H1 (cell line): ENCODE results near the gene PLXNA4. TPM values are rescaled to one million over a fixed set of nuclear protein-coding genes. Genes with fewer than 3 reads are reported as not detected.

ENCODE experiments used
- CTCF ChIA-PET: fragments of 300-600 bp; sonication (Branson Sonifier 250); formaldehyde crosslinking; loops from one replicate; lab custom pipeline; 2021; ENCODE audit not compliant: partially characterized antibody; lab: Charles Lee
- POLR2A ChIA-PET: fragments of 300-600 bp; sonication (Branson Sonifier 250); formaldehyde crosslinking; loops from one replicate; lab custom pipeline; 2021; ENCODE audit warnings: inconsistent platforms; ENCODE audit not compliant: partially characterized antibody; lab: Charles Lee
- DNase-seq, 2 experiments: peaks; one replicate each; pipeline versions ENCODE4 v3.0.0 to v3.0.0-alpha.2; 2010 to 2022; ENCODE audit warnings: low spot score in 2 of 2, low read depth in 1 of 2, mixed read lengths in 1 of 2
- FAIRE-seq: peaks from 2 replicates; lab custom pipeline; 2011; peaks lifted over from hg19 to GRCh38; lab: Jason Lieb, UNC
- H2AFZ ChIP-seq: 2 replicates; pipeline ENCODE4 v1.8.1; 2012; ENCODE audit warnings: low read length, inconsistent platforms
- H2AK5ac ChIP-seq: 2 replicates; pipeline ENCODE4 v1.6.1; 2013; ENCODE audit warnings: low read depth, low read length
- H2BK120ac ChIP-seq: replicated peaks from 2 replicates; pipeline ENCODE3; 2013; ENCODE audit warnings: low read depth, low read length, inconsistent platforms
- H2BK12ac ChIP-seq: 2 replicates; pipeline ENCODE4 v1.6.1; 2013; ENCODE audit warnings: low read depth, low read length
- H2BK15ac ChIP-seq: 2 replicates; pipeline ENCODE4 v1.6.1; 2013; ENCODE audit warnings: low read length
- H2BK20ac ChIP-seq: 2 replicates; pipeline ENCODE4 v1.6.1; 2013; ENCODE audit warnings: low read length
- H2BK5ac ChIP-seq: 2 replicates; pipeline ENCODE4 v1.6.1; 2013; ENCODE audit warnings: low read depth, low read length
- H3K14ac ChIP-seq: 2 replicates; pipeline ENCODE4 v1.6.1; 2013; ENCODE audit warnings: inconsistent platforms; ENCODE audit not compliant: insufficient read length
- H3K18ac ChIP-seq: 2 replicates; pipeline ENCODE4 v1.6.1; 2013; ENCODE audit warnings: low read length; ENCODE audit errors: extremely low read depth
- H3K23ac ChIP-seq: 2 replicates; pipeline ENCODE4 v1.6.1; 2013; ENCODE audit warnings: inconsistent platforms; ENCODE audit not compliant: insufficient read length
- H3K23me2 ChIP-seq: 2 replicates; pipeline ENCODE4 v1.6.1; 2013; ENCODE audit warnings: low read depth, low read length
- H3K27ac ChIP-seq: 2 replicates; pipeline ENCODE4 v1.6.1; 2011; ENCODE audit warnings: low read depth, low read length, inconsistent platforms
- H3K27me3 ChIP-seq, 4 experiments: replicated peaks in 1 of 4; 1 replicate in 1 of 4; 2 replicates in 3 of 4; pipeline versions ENCODE4 v1.6.1 to v1.8.1; 2011 to 2013; ENCODE audit warnings: low read length in 3 of 4, mild to moderate bottlenecking in 3 of 4, inconsistent platforms in 2 of 4, mixed read lengths in 2 of 4, moderate library complexity in 1 of 4; ENCODE audit not compliant: control insufficient read depth in 3 of 4, insufficient read depth in 3 of 4; ENCODE audit errors: extremely low read depth in 1 of 4
- H3K36me3 ChIP-seq, 4 experiments: 2 replicates each; pipeline versions ENCODE4 v1.6.1 to v1.8.1; 2011 to 2013; ENCODE audit warnings: mild to moderate bottlenecking in 4 of 4, low read length in 3 of 4, moderate library complexity in 2 of 4, control low read depth in 1 of 4, inconsistent platforms in 1 of 4; ENCODE audit not compliant: insufficient read depth in 4 of 4, control insufficient read depth in 2 of 4
- H3K4ac ChIP-seq: replicated peaks from 2 replicates; pipeline ENCODE3; 2013; ENCODE audit warnings: low read length, low read depth, mixed read lengths, inconsistent platforms; ENCODE audit not compliant: insufficient read length
- H3K4me1 ChIP-seq, 4 experiments: replicated peaks in 1 of 4; 1 replicate in 1 of 4; 2 replicates in 3 of 4; pipeline versions ENCODE4 v1.6.1 to v1.8.1; 2011 to 2013; ENCODE audit warnings: low read length in 3 of 4, inconsistent platforms in 2 of 4, mixed read lengths in 1 of 4; ENCODE audit not compliant: insufficient read depth in 4 of 4, control insufficient read depth in 3 of 4
- H3K4me2 ChIP-seq, 2 experiments: 2 replicates each; pipeline versions ENCODE4 v1.6.1 to v1.8.1; 2011 to 2013; ENCODE audit warnings: low read depth in 2 of 2, low read length in 2 of 2, control low read depth in 1 of 2, inconsistent platforms in 1 of 2, mild to moderate bottlenecking in 1 of 2; ENCODE audit not compliant: insufficient read depth in 1 of 2
- H3K4me3 ChIP-seq, 4 experiments: fragments of 200-600, 300-600 bp in 1 of 4; sonication (generic), shearing (Covaris generic), sonication (Bioruptor Twin) in 1 of 4; 2 replicates each; pipeline versions ENCODE4 v1.5.1 to v1.8.1; 2011 to 2016; ENCODE audit warnings: low read length in 4 of 4, low read depth in 3 of 4, control low read depth in 2 of 4, inconsistent platforms in 2 of 4, mild to moderate bottlenecking in 2 of 4, mixed read lengths in 1 of 4, moderate library complexity in 1 of 4; ENCODE audit not compliant: insufficient read depth in 2 of 4; ENCODE audit errors: extremely low read depth in 1 of 4
- H3K56ac ChIP-seq: replicated peaks from 2 replicates; pipeline ENCODE3; 2013; ENCODE audit warnings: low read depth, mild to moderate bottlenecking, mixed read lengths, low read length, inconsistent platforms; ENCODE audit not compliant: insufficient read length
- H3K79me1 ChIP-seq: 2 replicates; pipeline ENCODE4 v1.6.1; 2013; ENCODE audit warnings: low read depth, low read length, control low read depth
- H3K79me2 ChIP-seq, 2 experiments: 2 replicates each; pipeline versions ENCODE4 v1.6.1 to v1.8.1; 2012 to 2013; ENCODE audit warnings: low read length in 2 of 2, mild to moderate bottlenecking in 2 of 2, inconsistent platforms in 1 of 2; ENCODE audit not compliant: insufficient read depth in 2 of 2, control insufficient read depth in 1 of 2
- H3K9ac ChIP-seq, 4 experiments: replicated peaks in 1 of 4; 1 replicate in 1 of 4; 2 replicates in 3 of 4; pipeline versions ENCODE4 v1.6.1 to v1.8.1; 2011 to 2013; ENCODE audit warnings: low read depth in 3 of 4, low read length in 3 of 4, control low read depth in 2 of 4, mild to moderate bottlenecking in 2 of 4, moderate library complexity in 2 of 4, inconsistent platforms in 1 of 4; ENCODE audit errors: extremely low read depth in 1 of 4
- H3K9me3 ChIP-seq, 2 experiments: 2 replicates each; pipeline versions ENCODE4 v1.6.1 to v1.8.1; 2012 to 2013; ENCODE audit warnings: mild to moderate bottlenecking in 2 of 2, moderate library complexity in 2 of 2, control low read depth in 1 of 2, inconsistent platforms in 1 of 2, low read depth in 1 of 2, low read length in 1 of 2, mixed read lengths in 1 of 2; ENCODE audit not compliant: insufficient read depth in 2 of 2
- H4K20me1 ChIP-seq, 2 experiments: replicated peaks in 1 of 2; 2 replicates each; pipeline versions ENCODE3 to v1.8.1; 2011 to 2013; ENCODE audit warnings: inconsistent platforms in 2 of 2, low read length in 2 of 2, mild to moderate bottlenecking in 1 of 2; ENCODE audit not compliant: insufficient read depth in 2 of 2, control insufficient read depth in 1 of 2
- H4K5ac ChIP-seq: 2 replicates; pipeline ENCODE4 v1.6.1; 2013; ENCODE audit warnings: low read length, low read depth, mixed read lengths, inconsistent platforms; ENCODE audit not compliant: insufficient read length
- H4K8ac ChIP-seq: 2 replicates; pipeline ENCODE4 v1.8.0; 2013; ENCODE audit warnings: mild to moderate bottlenecking, moderate library complexity, low read length, inconsistent platforms; ENCODE audit not compliant: insufficient read depth; ENCODE audit errors: extremely low read depth
- H4K91ac ChIP-seq: replicated peaks from 2 replicates; pipeline ENCODE3; 2013; ENCODE audit warnings: low read length, mixed read lengths, inconsistent platforms; ENCODE audit not compliant: insufficient read length
- BACH1 ChIP-seq: IDR thresholded peaks from 2 replicates; pipeline ENCODE4 v1.6.1; 2012; ENCODE audit warnings: low read length, improper control_type of control experiment
- CBX5 ChIP-seq: fragments of 300-800, 300-1000 bp; sonication (generic); IDR thresholded peaks from 2 replicates; pipeline ENCODE4 v1.7.1; 2016; ENCODE audit warnings: antibody characterized with exemption, low read length, low read depth
- GABPA ChIP-seq: IDR thresholded peaks from 2 replicates; pipeline ENCODE4 v1.6.1; 2011; ENCODE audit warnings: mild to moderate bottlenecking, low read length, moderate library complexity, borderline replicate concordance; ENCODE audit not compliant: insufficient read depth
- HDAC2 ChIP-seq, 2 experiments: fragments of 300-600 bp in 1 of 2; sonication (generic) in 1 of 2; IDR thresholded peaks; 2 replicates each; pipeline ENCODE4 v1.6.1; 2011 to 2012; ENCODE audit warnings: low read depth in 2 of 2, low read length in 2 of 2, mild to moderate bottlenecking in 2 of 2, moderate library complexity in 2 of 2, borderline replicate concordance in 1 of 2, inconsistent platforms in 1 of 2
- PHF8 ChIP-seq: fragments of 200-600 bp; sonication (generic); conservative IDR thresholded peaks from 2 replicates; pipeline ENCODE4 v1.7.1; 2012; ENCODE audit warnings: low read depth, mild to moderate bottlenecking, inconsistent platforms, low read length, moderate library complexity
- POLR2A ChIP-seq, 2 experiments: IDR thresholded peaks; 1 replicate in 1 of 2; 2 replicates in 1 of 2; pipeline ENCODE4 v1.6.1; 2011; ENCODE audit warnings: low read depth in 2 of 2, low read length in 2 of 2, mild to moderate bottlenecking in 2 of 2; ENCODE audit errors: control extremely low read depth in 1 of 2
- RBBP5 ChIP-seq: IDR thresholded peaks from 2 replicates; pipeline ENCODE4 v1.7.1; 2012; ENCODE audit warnings: low read depth, mild to moderate bottlenecking, inconsistent platforms, low read length, moderate library complexity, borderline replicate concordance
- SIN3A ChIP-seq, 2 experiments: IDR thresholded peaks in 1 of 2; conservative IDR thresholded peaks in 1 of 2; 2 replicates each; pipeline ENCODE4 v1.6.1; 2011 to 2012; ENCODE audit warnings: low read length in 2 of 2, improper control_type of control experiment in 1 of 2, low read depth in 1 of 2, mild to moderate bottlenecking in 1 of 2
- SIRT6 ChIP-seq: IDR thresholded peaks from one replicate; pipeline ENCODE4 v1.7.1; 2012; ENCODE audit warnings: low read length, inconsistent platforms
- SUZ12 ChIP-seq: fragments of 200-600 bp; sonication (generic); IDR thresholded peaks from 2 replicates; pipeline ENCODE4 v1.6.1; 2012; ENCODE audit warnings: mild to moderate bottlenecking, inconsistent platforms, low read length, moderate library complexity, mixed read lengths
- TBP ChIP-seq: IDR thresholded peaks from 2 replicates; pipeline ENCODE4 v1.6.1; 2011; ENCODE audit warnings: low read depth, low read length, improper control_type of control experiment
- TEAD4 ChIP-seq: IDR thresholded peaks from 2 replicates; pipeline ENCODE4 v1.6.1; 2012; ENCODE audit warnings: low read depth, low read length, inconsistent platforms, mixed read lengths
- WGBS, 2 experiments: shearing (Covaris generic) in 1 of 2; methylation state at CpG; one replicate each; pipeline versions ENCODE4 v1.1.6 to v1.1.7; 2013 to 2015; ENCODE audit warnings: low lambda C conversion rate in 2 of 2, mixed read lengths in 2 of 2, inconsistent platforms in 1 of 2, low coverage in 1 of 2, missing lambda C conversion rate in 1 of 2; ENCODE audit not compliant: insufficient replicate concordance in 2 of 2, insufficient coverage in 1 of 2, insufficient read length in 1 of 2; ENCODE audit errors: extremely low coverage in 1 of 2, missing lambda C conversion rate in 1 of 2; 5-methylcytosine and 5-hydroxymethylcytosine counted together
- polyA plus RNA-seq, 7 experiments: library from polyadenylated mRNA; depleted of rRNA in 3 of 7; stranded (reverse) in 5 of 7; unstranded in 2 of 7; fragments of >200 nt in 5 of 7; fragments of 200-250 nt in 2 of 7; gene quantifications; 1 replicate in 5 of 7; 2 replicates in 1 of 7; 4 replicates in 1 of 7; pipeline versions ENCODE4 v1.2.1 to v1.2.3, GENCODE V29; 2011 to 2013; ENCODE audit warnings: missing spikeins in 2 of 7, mixed read lengths in 2 of 7
- total RNA-seq: library from RNA; stranded (reverse); fragmentation: NEBNext Ultra II Directional; extraction: Animal tissue kit (Norgen Biotek cat#: 25700); gene quantifications from 2 replicates; pipeline ENCODE4 v1.2.1, GENCODE V29; 2021
- TF ChIP-seq, protein P1 (sequence below): IDR thresholded peaks from 2 replicates; pipeline ENCODE4 v1.6.1; 2011; ENCODE audit warnings: low read depth, mild to moderate bottlenecking, low read length; ENCODE audit not compliant: insufficient read depth

The PLXNA4 gene
- total and polyA plus RNA-seq, 2 of the 8 experiments (the other 6 are each of a cell fraction or from before 2014, with no cell fraction given) = 0.76 to 0.79 TPM

DNA sequence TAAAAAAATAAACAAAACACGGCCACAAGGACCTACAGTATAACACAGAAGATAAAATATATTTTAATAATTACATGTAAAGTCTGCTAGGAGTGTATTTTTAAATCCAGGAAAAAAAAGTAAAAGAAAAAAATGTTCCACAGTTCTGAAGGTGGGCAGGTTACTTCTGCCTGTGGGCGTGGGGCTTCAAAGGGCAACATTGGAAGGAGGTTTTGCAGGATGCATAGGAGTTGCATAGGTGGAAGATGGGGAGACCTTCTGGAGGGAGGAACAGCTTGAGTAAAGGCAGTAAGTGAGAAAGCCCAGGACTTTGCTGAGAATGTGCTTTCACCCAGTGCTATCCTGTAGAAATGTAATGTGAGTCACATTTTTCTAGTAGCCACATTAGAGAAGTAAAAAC lies 37.5 kb upstream of the PLXNA4 start:
- H2AFZ ChIP-seq = no peak overlapping the region
- no peak overlapping the region for H3K9ac ChIP-seq
- ChIA-PET CTCF (interaction anchor here (1.0 to 2.4 kb wide), 6 partner anchors 16 to 98 kb away, joined by 3 to 9 read pairs (median 4); no protein-coding TSS in a partner anchor), POLR2A (interaction anchor here (0.6 kb wide), 1 partner anchor 316 kb away, joined by 3 read pairs; no protein-coding TSS in a partner anchor)
- peaks cover 8% of the 10 kb centered on the region for H3K23me2 ChIP-seq
- H4K8ac ChIP-seq = no peak overlapping the region
- H2AK5ac ChIP-seq = no peak overlapping the region
- H2BK120ac ChIP-seq = no peak overlapping the region
- peaks cover 0 to 13% (median 5%) of the 10 kb centered on the region in 4 experiments; a peak in 3 of 7 replicates for H3K27me3 ChIP-seq
- no peak overlapping the region for H4K5ac ChIP-seq
- no peaks in the 10 kb centered on the region for H4K20me1 ChIP-seq
- H3K56ac ChIP-seq = no peak overlapping the region
- H3K27ac ChIP-seq = no peak overlapping the region
- DNase-seq (no peak), FAIRE-seq (no peak)
- H3K4me2 ChIP-seq = peak overlapping the region in 1 of 2 experiments; percentile 81; a peak in 1 of 4 replicates
- H3K4me1 ChIP-seq = peaks cover 2 to 10% (median 4%) of the 10 kb centered on the region in 4 experiments; a peak in 5 of 7 replicates
- H3K4ac ChIP-seq = no peak overlapping the region
- no peak overlapping the region for H2BK5ac ChIP-seq
- H3K79me2 ChIP-seq = no peaks in the 10 kb centered on the region
- H3K23ac ChIP-seq = no peak overlapping the region
- H4K91ac ChIP-seq = peak overlapping the region; percentile 25
- 89% methylated on average over 2 of the region's 2 CpGs; no CpG with 5 or more reads in 1 of the 2 experiments for WGBS, 2 experiments
- no peaks in the 10 kb centered on the region for H3K36me3 ChIP-seq
- H2BK12ac ChIP-seq = no peak overlapping the region
- no peaks in the 10 kb centered on the region for H3K79me1 ChIP-seq
- no peak overlapping the region for H2BK20ac ChIP-seq
- no peak overlapping the region for H3K14ac ChIP-seq
- no peak overlapping the region for H3K4me3 ChIP-seq
- no peak overlapping the region for H2BK15ac ChIP-seq
- H3K18ac ChIP-seq = no peak overlapping the region
- H3K9me3 ChIP-seq = no peaks in the 10 kb centered on the region
- TF ChIP-seq SIRT6 (no peak), RBBP5 (no peak), SUZ12 (no peak), GABPA (no peak), PHF8 (no peak), POLR2A (IDR thresholded peaks at IDR 0.05; ENCODE audit: control extremely low read depth in 1 of 2, low read depth in 2 of 2, low read length in 2 of 2) (no peak), TEAD4 (no peak), HDAC2 (IDR thresholded peaks at IDR 0.05; ENCODE audit: borderline replicate concordance in 1 of 2, low read depth in 2 of 2, low read length in 2 of 2) (no peak), SIN3A (conservative IDR thresholded peaks at IDR 0.05 in 1 of 2, IDR thresholded peaks at IDR 0.05 in 1 of 2; ENCODE audit: low read depth in 1 of 2, low read length in 2 of 2) (no peak), CBX5 (no peak), BACH1 (no peak), TBP (no peak)
- TF ChIP-seq, protein P1, sequence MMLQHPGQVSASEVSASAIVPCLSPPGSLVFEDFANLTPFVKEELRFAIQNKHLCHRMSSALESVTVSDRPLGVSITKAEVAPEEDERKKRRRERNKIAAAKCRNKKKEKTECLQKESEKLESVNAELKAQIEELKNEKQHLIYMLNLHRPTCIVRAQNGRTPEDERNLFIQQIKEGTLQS = no peak
